Measurements from ENCODE around the gene ARHGEF6. TPM values are rescaled to one million over a fixed set of nuclear protein-coding genes. Genes with fewer than 3 reads are reported as not detected.

ARHGEF6 gene
- total RNA-seq, 4 donors from 2014 or later, result 4.2 to 13.9 (median 8.2) TPM

GRCh38 chrX:136712650-136713310, 68.0 kb downstream of the ARHGEF6 start:
- H3K4me3 ChIP-seq, result no peak overlapping the region
- intact Hi-C loops (cut with DNase I; ENCODE audit: low total_unique reads), result loop anchor here (10.0 kb wide), 1 partner anchor 212 kb away; no protein-coding TSS in a partner anchor
- in situ Hi-C loops (cut with MboI; ENCODE audit: low pct_ligation_motif_present in 1 of 4, low pct_unique_long_range_greater_than_20kb in 1 of 4, low sequenced_read_pairs in 3 of 4), result loop anchor here in 3 of 4 donors (10.0 to 25.0 kb wide), 3 partner anchors 200 to 225 kb away; no protein-coding TSS in a partner anchor
- H3K9me3 ChIP-seq, result no peaks in the 10 kb centered on the region
- DNase-seq, result no peak
- H3K36me3 ChIP-seq, result no peaks in the 10 kb centered on the region
- H3K4me1 ChIP-seq, result peaks cover 0 to 3% (median 0%) of the 10 kb centered on the region in 4 donors
- TF ChIP-seq EP300 (IDR thresholded peaks at IDR 0.05; ENCODE audit: low read depth) (no peak), POLR2AphosphoS5 (IDR thresholded peaks at IDR 0.05) (no peak), CTCF (IDR thresholded peaks at IDR 0.05) (no peak), POLR2A (IDR thresholded peaks at IDR 0.05) (no peak)
- no peaks in the 10 kb centered on the region for H3K27me3 ChIP-seq
- H3K27ac ChIP-seq, result no peak overlapping the region

GRCh38 chrX:136711147-136711546, 69.6 kb downstream of the ARHGEF6 start:
- in situ Hi-C loops (cut with MboI; ENCODE audit: low pct_ligation_motif_present in 1 of 4, low pct_unique_long_range_greater_than_20kb in 1 of 4, low sequenced_read_pairs in 3 of 4), result loop anchor here in 3 of 4 donors (10.0 to 25.0 kb wide), 3 partner anchors 201 to 226 kb away; no protein-coding TSS in a partner anchor
- TF ChIP-seq POLR2A (IDR thresholded peaks at IDR 0.05) (no peak), EP300 (IDR thresholded peaks at IDR 0.05; ENCODE audit: low read depth) (no peak), CTCF (IDR thresholded peaks at IDR 0.05) (peak in 4 of 5 experiments; percentile 12 to 27 (median 20))

GRCh38 chrX:136710325-136710951, 70.3 kb downstream of the ARHGEF6 start:
- TF ChIP-seq EP300 (IDR thresholded peaks at IDR 0.05; ENCODE audit: low read depth), result no peak
- no peak for TF ChIP-seq POLR2A (IDR thresholded peaks at IDR 0.05)
- no peak for TF ChIP-seq CTCF (IDR thresholded peaks at IDR 0.05)
- no peak for TF ChIP-seq POLR2AphosphoS5 (IDR thresholded peaks at IDR 0.05)
- Histone ChIP-seq H3K27me3 (no peaks in the 10 kb centered on the region), H3K4me3 (no peak overlapping the region), H3K27ac (no peak overlapping the region), H3K9me3 (no peaks in the 10 kb centered on the region), H3K36me3 (no peaks in the 10 kb centered on the region), H3K4me1 (no peaks in the 10 kb centered on the region)
- in situ Hi-C loops (cut with MboI; ENCODE audit: low pct_ligation_motif_present in 1 of 4, low pct_unique_long_range_greater_than_20kb in 1 of 4, low sequenced_read_pairs in 3 of 4) (loop anchor here in 3 of 4 donors (10.0 to 25.0 kb wide), 3 partner anchors 202 to 227 kb away; no protein-coding TSS in a partner anchor), intact Hi-C loops (cut with DNase I; ENCODE audit: low total_unique reads) (loop anchor here (10.0 kb wide), 1 partner anchor 214 kb away; no protein-coding TSS in a partner anchor)
- WGBS, 2 donors (ENCODE audit: low coverage in 1 of 2), result 42% methylated on average over 2 of the region's 2 CpGs; no CpG with 5 or more reads in 1 of the 2 donors
- no peak for DNase-seq

More at GRCh38 chrX:136711147-136711546, 69.6 kb downstream of the ARHGEF6 start:
- Histone ChIP-seq H3K9me3 (no peaks in the 10 kb centered on the region), H3K27me3 (no peaks in the 10 kb centered on the region), H3K4me1 (peaks cover 0 to 3% (median 0%) of the 10 kb centered on the region in 4 donors), H3K4me3 (no peak overlapping the region), H3K27ac (no peak overlapping the region), H3K36me3 (no peaks in the 10 kb centered on the region)
- intact Hi-C loops (cut with DNase I; ENCODE audit: low total_unique reads), result loop anchor here (10.0 kb wide), 1 partner anchor 214 kb away; no protein-coding TSS in a partner anchor
- peak; percentile 39 for DNase-seq
- 52% methylated on average over 1 of the region's 1 CpG; no CpG with 5 or more reads in 1 of the 2 donors for WGBS, 2 donors (ENCODE audit: low coverage in 1 of 2)

GRCh38 chrX:136708348-136708747, 72.4 kb downstream of the ARHGEF6 start:
- peak in 3 of 5 experiments; percentile 5 to 33 (median 29) for TF ChIP-seq CTCF (IDR thresholded peaks at IDR 0.05)
- TF ChIP-seq POLR2A (IDR thresholded peaks at IDR 0.05), result no peak
- DNase-seq, result no peak
- Histone ChIP-seq H3K4me1 (no peaks in the 10 kb centered on the region), H3K9me3 (no peaks in the 10 kb centered on the region), H3K36me3 (no peaks in the 10 kb centered on the region), H3K27ac (no peak overlapping the region), H3K27me3 (no peaks in the 10 kb centered on the region), H3K4me3 (no peak overlapping the region)
- intact Hi-C loops (cut with DNase I; ENCODE audit: low total_unique reads) (loop anchor here (5.0 kb wide), 1 partner anchor 216 kb away; no protein-coding TSS in a partner anchor), in situ Hi-C loops (cut with MboI; ENCODE audit: low pct_ligation_motif_present in 1 of 4, low pct_unique_long_range_greater_than_20kb in 1 of 4, low sequenced_read_pairs in 3 of 4) (loop anchor here in 2 of 4 donors (25.0 kb wide), 2 partner anchors 204 to 229 kb away; no protein-coding TSS in a partner anchor)
- 40 to 57% methylated on average over 1 of the region's 1 CpG for WGBS, 2 donors (ENCODE audit: low coverage in 1 of 2)
